OCI-LY7 (cell line): ENCODE data around the gene RICTOR. TPM values are rescaled to one million over a fixed set of nuclear protein-coding genes. Genes with fewer than 3 reads are reported as not detected.
"Not testable (repeated sequence)": the region's sequence is repeated elsewhere in the genome, so short reads cannot be mapped to it uniquely, and the experiment has no call there.

Experiments
- BruUV-seq: library from RNA; stranded (reverse); fragments of 400-500 nt; replicated peaks from 2 replicates; lab custom pipeline; 2021; lab: Mats Ljungman, UMichigan
- CTCF ChIA-PET: fragments of 300-600 bp; sonication (Branson Sonifier 250); formaldehyde crosslinking; loops from one replicate; lab custom pipeline; 2022; ENCODE audit warnings: antibody characterized with exemption; ENCODE audit not compliant: unreplicated experiment; lab: Charles Lee
- POLR2A ChIA-PET: fragments of 300-600 bp; sonication (Branson Sonifier 250); formaldehyde crosslinking; loops from one replicate; lab custom pipeline; 2022; ENCODE audit warnings: antibody characterized with exemption; lab: Charles Lee
- DNase-seq: peaks from one replicate; pipeline ENCODE4 v3.0.0-alpha.2; 2015; ENCODE audit warnings: low spot score
- H2AFZ ChIP-seq: fragments of 200-600 bp; sonication (generic), shearing (Covaris generic); 2 replicates; pipeline ENCODE4 v1.6.1; 2014; ENCODE audit warnings: mild to moderate bottlenecking, antibody characterized with exemption, low read length, moderate library complexity
- H3K27ac ChIP-seq: fragments of 200-600 bp; sonication (generic); 2 replicates; pipeline ENCODE4 v1.5.1; 2014; ENCODE audit warnings: mixed run types, low read depth, mild to moderate bottlenecking, moderate library complexity, low read length, inconsistent platforms; ENCODE audit not compliant: poor library complexity, severe bottlenecking
- H3K36me3 ChIP-seq: fragments of 200-600 bp; sonication (generic); 2 replicates; pipeline ENCODE4 v1.6.1; 2014; ENCODE audit warnings: mild to moderate bottlenecking, antibody characterized with exemption, low read length, moderate library complexity, mixed read lengths; ENCODE audit not compliant: insufficient read depth
- H3K4me1 ChIP-seq: fragments of 200-600 bp; sonication (generic); 2 replicates; pipeline ENCODE4 v1.5.1; 2014; ENCODE audit warnings: mild to moderate bottlenecking, low read length; ENCODE audit not compliant: insufficient read depth, poor library complexity, severe bottlenecking
- H3K4me2 ChIP-seq: fragments of 200-600 bp; sonication (generic); 2 replicates; pipeline ENCODE4 v1.6.1; 2014; ENCODE audit warnings: mild to moderate bottlenecking, low read length
- H3K4me3 ChIP-seq: fragments of 200-600 bp; sonication (generic); 2 replicates; pipeline ENCODE4 v1.5.1; 2014; ENCODE audit warnings: mild to moderate bottlenecking, low read depth, low read length; ENCODE audit not compliant: poor library complexity, severe bottlenecking
- H3K79me2 ChIP-seq: fragments of 200-600 bp; sonication (generic); 2 replicates; pipeline ENCODE4 v1.6.1; 2016; ENCODE audit warnings: low read depth, mild to moderate bottlenecking, low read length, moderate library complexity, mixed read lengths; ENCODE audit not compliant: insufficient read depth
- H3K9me2 ChIP-seq: fragments of 200-600 bp; sonication (generic); 2 replicates; pipeline ENCODE4 v1.6.1; 2016; ENCODE audit warnings: mild to moderate bottlenecking, low read length, mixed read lengths; ENCODE audit not compliant: insufficient read depth
- H3K9me3 ChIP-seq: fragments of 200-600 bp; sonication (generic); 2 replicates; pipeline ENCODE4 v1.6.1; 2014; ENCODE audit warnings: mild to moderate bottlenecking, mixed run types, low read length, mixed read lengths
- H4K20me1 ChIP-seq: fragments of 200-600 bp; sonication (generic); 2 replicates; pipeline ENCODE4 v1.6.1; 2014; ENCODE audit warnings: mild to moderate bottlenecking, antibody characterized with exemption, low read length, moderate library complexity, mixed read lengths; ENCODE audit not compliant: insufficient read depth
- EZH2phosphoT487 ChIP-seq: fragments of 200-600 bp; sonication (generic); IDR thresholded peaks from 2 replicates; pipeline ENCODE4 v1.6.1; 2018; ENCODE audit warnings: low read depth, borderline replicate concordance, mild to moderate bottlenecking, mixed run types, antibody characterized with exemption, low read length, moderate library complexity, mixed read lengths
- intact Hi-C: fragments of 100-400 bp; cut with micrococcal nuclease; formaldehyde crosslinking; loops from one replicate; pipeline ENCODE4 v1.10.0; 2022; ENCODE audit not compliant: unreplicated experiment
- total RNA-seq, 2 experiments: library from RNA; depleted of rRNA in 1 of 2; stranded (reverse); fragments of >200 nt in 1 of 2; shearing (Covaris generic) in 1 of 2; gene quantifications; 2 replicates each; pipeline ENCODE4 v1.2.3, GENCODE V29; 2014 to 2022
- TF ChIP-seq, protein P1 (sequence below): fragments of 200-600 bp; sonication (generic); conservative IDR thresholded peaks from 2 replicates; pipeline ENCODE4 v1.5.1; 2014; ENCODE audit warnings: mild to moderate bottlenecking, antibody characterized with exemption, low read length, moderate library complexity, mixed read lengths

The RICTOR gene
- total RNA-seq, 2 experiments from 2014 or later, result 10.9 to 22.9 TPM

DNA sequence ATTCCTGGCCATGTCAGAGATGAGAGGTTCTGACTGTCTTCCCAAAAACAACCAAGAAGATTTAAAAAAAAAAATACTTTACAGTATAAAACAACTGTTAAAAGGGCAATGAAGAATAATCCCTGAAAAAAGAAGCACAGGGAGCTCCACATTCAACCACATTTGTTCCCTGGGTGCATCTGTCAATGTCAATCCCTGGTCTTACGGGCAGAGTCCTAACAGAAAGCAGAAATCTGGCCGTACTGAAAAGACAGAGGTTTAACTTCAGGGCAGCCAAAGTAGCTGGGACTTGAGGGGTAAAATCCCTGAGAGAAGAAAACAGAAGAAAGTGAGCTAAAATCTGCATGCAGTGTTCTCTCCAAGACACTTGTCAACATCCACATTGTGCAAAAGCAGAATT is 76.6 kb downstream of the RICTOR start:
- H3K9me3 ChIP-seq, result no peaks in the 10 kb centered on the region
- no peak overlapping the region for H3K4me3 ChIP-seq
- H3K4me1 ChIP-seq, result no peaks in the 10 kb centered on the region
- no peaks in the 10 kb centered on the region for H3K79me2 ChIP-seq
- no TSS peak for BruUV-seq
- H3K9me2 ChIP-seq, result no peaks in the 10 kb centered on the region
- H2AFZ ChIP-seq, result no peak overlapping the region
- POLR2A ChIA-PET, result no interaction called here
- TF ChIP-seq, protein P1, sequence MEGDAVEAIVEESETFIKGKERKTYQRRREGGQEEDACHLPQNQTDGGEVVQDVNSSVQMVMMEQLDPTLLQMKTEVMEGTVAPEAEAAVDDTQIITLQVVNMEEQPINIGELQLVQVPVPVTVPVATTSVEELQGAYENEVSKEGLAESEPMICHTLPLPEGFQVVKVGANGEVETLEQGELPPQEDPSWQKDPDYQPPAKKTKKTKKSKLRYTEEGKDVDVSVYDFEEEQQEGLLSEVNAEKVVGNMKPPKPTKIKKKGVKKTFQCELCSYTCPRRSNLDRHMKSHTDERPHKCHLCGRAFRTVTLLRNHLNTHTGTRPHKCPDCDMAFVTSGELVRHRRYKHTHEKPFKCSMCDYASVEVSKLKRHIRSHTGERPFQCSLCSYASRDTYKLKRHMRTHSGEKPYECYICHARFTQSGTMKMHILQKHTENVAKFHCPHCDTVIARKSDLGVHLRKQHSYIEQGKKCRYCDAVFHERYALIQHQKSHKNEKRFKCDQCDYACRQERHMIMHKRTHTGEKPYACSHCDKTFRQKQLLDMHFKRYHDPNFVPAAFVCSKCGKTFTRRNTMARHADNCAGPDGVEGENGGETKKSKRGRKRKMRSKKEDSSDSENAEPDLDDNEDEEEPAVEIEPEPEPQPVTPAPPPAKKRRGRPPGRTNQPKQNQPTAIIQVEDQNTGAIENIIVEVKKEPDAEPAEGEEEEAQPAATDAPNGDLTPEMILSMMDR, result no peak
- no peak for DNase-seq
- H3K27ac ChIP-seq, result no peak overlapping the region
- no peak overlapping the region for H3K4me2 ChIP-seq
- no peaks in the 10 kb centered on the region for H4K20me1 ChIP-seq
- intact Hi-C loops, result no loop called here
- peaks cover 15% of the 10 kb centered on the region; the same call in 1 of the 2 replicates for H3K36me3 ChIP-seq
- CTCF ChIA-PET, result no interaction called here

DNA sequence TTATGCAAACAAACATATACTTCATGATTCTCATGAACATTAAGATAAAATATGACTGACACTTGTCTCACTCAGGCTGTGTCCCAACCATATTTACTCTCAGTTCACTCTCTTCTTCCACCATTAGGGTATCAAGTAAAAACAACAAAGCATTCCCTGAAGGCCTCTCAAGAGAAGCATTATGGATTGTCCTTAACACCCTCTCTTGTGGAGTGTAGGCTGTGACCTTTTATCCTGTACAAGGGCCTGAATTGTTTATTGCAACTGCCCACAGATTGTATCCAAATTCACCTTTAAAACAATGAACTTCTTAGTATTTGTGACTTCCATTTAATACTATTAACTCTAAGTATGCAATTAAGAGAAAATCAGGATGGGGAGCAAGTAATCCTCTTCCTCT is 78.1 kb downstream of the RICTOR start:
- no peak overlapping the region for H3K27ac ChIP-seq
- H3K4me2 ChIP-seq, result no peak overlapping the region
- ChIA-PET POLR2A (no interaction called here), CTCF (no interaction called here)
- no peaks in the 10 kb centered on the region for H3K9me2 ChIP-seq
- no peaks in the 10 kb centered on the region for H4K20me1 ChIP-seq
- no peaks in the 10 kb centered on the region for H3K4me1 ChIP-seq
- H3K9me3 ChIP-seq, result no peaks in the 10 kb centered on the region
- H3K4me3 ChIP-seq, result no peak overlapping the region
- H3K79me2 ChIP-seq, result no peaks in the 10 kb centered on the region
- no TSS peak for BruUV-seq
- no peak overlapping the region for H2AFZ ChIP-seq
- intact Hi-C loops, result no loop called here
- TF ChIP-seq, protein P1, result no peak
- no peak for TF ChIP-seq EZH2phosphoT487
- no peak for DNase-seq
- H3K36me3 ChIP-seq, result peaks cover 15% of the 10 kb centered on the region

GRCh38 chr5:38994324-38994927 is 79.8 kb downstream of the RICTOR start:
- Histone ChIP-seq H3K9me3 (no peaks in the 10 kb centered on the region), H3K4me2 (no peak overlapping the region), H3K4me1 (no peaks in the 10 kb centered on the region), H3K27ac (no peak overlapping the region), H3K36me3 (peaks cover 22% of the 10 kb centered on the region), H3K4me3 (no peak overlapping the region), H2AFZ (no peak overlapping the region), H3K9me2 (no peaks in the 10 kb centered on the region), H3K79me2 (no peaks in the 10 kb centered on the region), H4K20me1 (no peaks in the 10 kb centered on the region)
- TF ChIP-seq, protein P1, result no peak
- no peak for TF ChIP-seq EZH2phosphoT487
- ChIA-PET CTCF (no interaction called here), POLR2A (interaction anchor here (0.7 kb wide), 1 partner anchor 35 kb away, joined by 3 read pairs; no protein-coding TSS in a partner anchor)
- no peak for DNase-seq
- BruUV-seq, result no TSS peak
- intact Hi-C loops, result no loop called here

GRCh38 chr5:38989974-38990719 is 84.1 kb downstream of the RICTOR start:
- BruUV-seq, CTCF ChIA-PET, intact Hi-C loops, H3K27ac ChIP-seq, H3K4me1 ChIP-seq, POLR2A ChIA-PET, H3K4me2 ChIP-seq, H3K9me2 ChIP-seq, DNase-seq, H4K20me1 ChIP-seq, H3K9me3 ChIP-seq, H2AFZ ChIP-seq, H3K4me3 ChIP-seq, H3K79me2 ChIP-seq: not testable (repeated sequence)
- H3K36me3 ChIP-seq, result peaks cover 12% of the 10 kb centered on the region
